Sigmoid colon (tissue), 7 donors: ENCODE measurements around the gene PCSK5. TPM values are rescaled to one million over a fixed set of nuclear protein-coding genes. Genes with fewer than 3 reads are reported as not detected.
"Not testable (repeated sequence)": the region's sequence is repeated elsewhere in the genome, so short reads cannot be mapped to it uniquely, and the experiment has no call there.

ENCODE experiments used
- DNase-seq: peaks from one replicate; pipeline ENCODE4 v3.0.0-alpha.2; 2019
- H3K27ac ChIP-seq, 4 donors: fragments of 200-600 bp; sonication (generic); one replicate each; pipeline ENCODE4 v1.5.1; 2016 to 2019; ENCODE audit warnings: mild to moderate bottlenecking in 1 of 4
- H3K27me3 ChIP-seq, 3 donors: fragments of 200-600 bp; sonication (generic); one replicate each; pipeline ENCODE4 v1.5.1; 2019; ENCODE audit warnings: mild to moderate bottlenecking in 1 of 3
- H3K36me3 ChIP-seq, 4 donors: fragments of 200-600 bp; sonication (generic); one replicate each; pipeline ENCODE4 v1.5.1; 2016 to 2019
- H3K4me1 ChIP-seq, 4 donors: fragments of 200-600 bp; sonication (generic); one replicate each; pipeline ENCODE4 v1.5.1; 2017 to 2019
- H3K4me3 ChIP-seq, 4 donors: fragments of 200-600 bp; sonication (generic); one replicate each; pipeline ENCODE4 v1.5.1; 2017 to 2019; ENCODE audit warnings: mild to moderate bottlenecking in 2 of 4, moderate library complexity in 1 of 4
- H3K9me3 ChIP-seq, 4 donors: fragments of 200-600 bp in 3 of 4; sonication (generic) in 3 of 4; one replicate each; pipeline versions ENCODE4 v1.5.1 to v1.6.1; 2013 to 2019
- CTCF ChIP-seq, 4 experiments: fragments of 450-650 bp in 3 of 4; fragments of 200-600 bp in 1 of 4; IDR thresholded peaks; one replicate each; pipeline ENCODE4 v1.5.1; 2016 to 2019; ENCODE audit warnings: antibody characterized with exemption in 4 of 4, mild to moderate bottlenecking in 3 of 4, moderate library complexity in 2 of 4
- EP300 ChIP-seq, 4 donors: sonication (generic); formaldehyde crosslinking; IDR thresholded peaks; one replicate each; pipeline ENCODE4 v1.6.1; 2017; ENCODE audit warnings: antibody characterized with exemption in 4 of 4
- POLR2A ChIP-seq, 2 donors: fragments of 450-650 bp; IDR thresholded peaks; one replicate each; pipeline ENCODE4 v1.6.1; 2016; ENCODE audit warnings: antibody characterized with exemption in 2 of 2, mild to moderate bottlenecking in 2 of 2, moderate library complexity in 2 of 2
- POLR2AphosphoS5 ChIP-seq, 4 donors: sonication (generic); formaldehyde crosslinking; IDR thresholded peaks; one replicate each; pipeline ENCODE4 v1.6.1; 2017; ENCODE audit warnings: antibody characterized with exemption in 4 of 4
- whole genome bisulfite sequencing, 2 donors: extraction: QIAGEN DNeasy Blood & Tissue Kit; methylation state at CpG; one replicate each; pipeline ENCODE4 v1.1.7; 2013; 5-methylcytosine and 5-hydroxymethylcytosine counted together
- intact Hi-C: fragments of 100-400 bp; cut with DNase I; formaldehyde crosslinking; loops from one replicate; pipeline ENCODE4 v1.15.1; 2023
- polyA plus RNA-seq, 3 donors: library from polyadenylated mRNA; stranded (reverse); fragments of 200-250 nt; gene quantifications; one replicate each; pipeline ENCODE4 v1.2.3, GENCODE V29; 2013
- total RNA-seq, 4 donors: library from RNA; depleted of rRNA; stranded (reverse); fragments of >200 nt; gene quantifications; one replicate each; pipeline ENCODE4 v1.1.0, GENCODE V29; 2016
- donor health status: healthy with polysubstance abuse.
- donor health status: Bipolar disorder and iron deficiency.
- donor health status: healthy.

The PCSK5 gene
- total and polyA plus RNA-seq, 7 donors = 2.4 to 23.5 (median 8.4) TPM

- Histone ChIP-seq H3K9me3 (no peaks in the 10 kb centered on the region), H3K27ac (peak overlapping the region in 3 of 4 donors; percentile 60 to 70 (median 62)), H3K36me3 (no peaks in the 10 kb centered on the region), H3K4me3 (peak overlapping the region in 3 of 4 donors; percentile 4 to 22 (median 15)), H3K27me3 (no peaks in the 10 kb centered on the region), H3K4me1 (peaks cover 0 to 17% (median 16%) of the 10 kb centered on the region in 4 donors)
- WGBS, 2 donors = 57 to 81% methylated on average over 14 of the region's 14 CpGs
- intact Hi-C loops = loop anchor here (5.0 kb wide), 1 partner anchor 405 kb away; the partner anchor contains the start of gene PCSK5
- DNase-seq = peak; percentile 85
- TF ChIP-seq POLR2AphosphoS5 (IDR thresholded peaks at IDR 0.05) = peak in 3 of 4 donors; percentile 30 to 70 (median 58)
- no peak for TF ChIP-seq EP300 (IDR thresholded peaks at IDR 0.05)
Measured at GRCh38 chr9:76297721-76298239, 407.3 kb downstream of the PCSK5 start.

GRCh38 chr9:76298521-76299144, 408.2 kb downstream of the PCSK5 start:
- no peak for DNase-seq
- Histone ChIP-seq H3K9me3 (no peaks in the 10 kb centered on the region), H3K4me1 (peaks cover 0 to 17% (median 16%) of the 10 kb centered on the region in 4 donors), H3K36me3 (no peaks in the 10 kb centered on the region), H3K27me3 (peaks cover 0 to 4% (median 0%) of the 10 kb centered on the region in 3 donors), H3K4me3 (no peak overlapping the region), H3K27ac (peak overlapping the region; percentile 21 to 70 (median 61))
- TF ChIP-seq POLR2A (IDR thresholded peaks at IDR 0.05) (no peak), CTCF (IDR thresholded peaks at IDR 0.05) (no peak), EP300 (IDR thresholded peaks at IDR 0.05) (no peak), POLR2AphosphoS5 (IDR thresholded peaks at IDR 0.05) (peak in 1 of 4 donors; percentile 8)
- 32 to 51% methylated on average over 3 of the region's 3 CpGs for WGBS, 2 donors
- intact Hi-C loops = loop anchor here (5.0 kb wide), 1 partner anchor 406 kb away; the partner anchor contains the start of gene PCSK5

GRCh38 chr9:76302543-76302942, 412.1 kb downstream of the PCSK5 start:
- TF ChIP-seq EP300 (IDR thresholded peaks at IDR 0.05) = no peak
- no peak for TF ChIP-seq POLR2AphosphoS5 (IDR thresholded peaks at IDR 0.05)
- TF ChIP-seq CTCF (IDR thresholded peaks at IDR 0.05) = no peak
- TF ChIP-seq POLR2A (IDR thresholded peaks at IDR 0.05) = no peak
- no peak overlapping the region for H3K27ac ChIP-seq
- DNase-seq = no peak
- intact Hi-C loops = loop anchor here (2.0 to 5.0 kb wide), 2 partner anchors 435 to 1038 kb away; no protein-coding TSS in a partner anchor
- H3K4me1 ChIP-seq = peaks cover 0 to 12% (median 11%) of the 10 kb centered on the region in 4 donors
- 40 to 69% methylated on average over 3 of the region's 3 CpGs for WGBS, 2 donors
- no peak overlapping the region for H3K4me3 ChIP-seq
- no peaks in the 10 kb centered on the region for H3K36me3 ChIP-seq
- no peaks in the 10 kb centered on the region for H3K9me3 ChIP-seq
- H3K27me3 ChIP-seq = peaks cover 0 to 4% (median 0%) of the 10 kb centered on the region in 3 donors

- no peak for DNase-seq
- no peaks in the 10 kb centered on the region for H3K36me3 ChIP-seq
- no peak overlapping the region for H3K27ac ChIP-seq
- peaks cover 0 to 7% (median 6%) of the 10 kb centered on the region in 4 donors for H3K4me1 ChIP-seq
- WGBS, 2 donors = 27 to 33% methylated on average over 3 of the region's 3 CpGs
- no peak overlapping the region for H3K4me3 ChIP-seq
- no peak for TF ChIP-seq POLR2A (IDR thresholded peaks at IDR 0.05)
- TF ChIP-seq CTCF (IDR thresholded peaks at IDR 0.05) = peak; percentile 15 to 69 (median 62)
- H3K27me3 ChIP-seq = peaks cover 0 to 4% (median 0%) of the 10 kb centered on the region in 3 donors
- H3K9me3 ChIP-seq = no peaks in the 10 kb centered on the region
- intact Hi-C loops = loop anchor here (2.0 to 5.0 kb wide), 2 partner anchors 436 to 1038 kb away; no protein-coding TSS in a partner anchor
Measured at GRCh38 chr9:76302947-76303550, 412.6 kb downstream of the PCSK5 start.

GRCh38 chr9:76307047-76307446, 416.6 kb downstream of the PCSK5 start:
- H3K9me3 ChIP-seq, intact Hi-C loops: not testable (repeated sequence)
- 61 to 79% methylated on average over 6 of the region's 7 CpGs for WGBS, 2 donors

More at GRCh38 chr9:76307047-76307446, 416.6 kb downstream of the PCSK5 start:
- H3K4me3 ChIP-seq, H3K27me3 ChIP-seq, H3K36me3 ChIP-seq, H3K4me1 ChIP-seq, DNase-seq, H3K27ac ChIP-seq: not testable (repeated sequence)
